ENCODE data around the gene RNF224. TPM values are rescaled to one million over a fixed set of nuclear protein-coding genes. Genes with fewer than 3 reads are reported as not detected.

The RNF224 gene
- total RNA-seq, 1 donor from 2014 or later = not detected

DNA sequence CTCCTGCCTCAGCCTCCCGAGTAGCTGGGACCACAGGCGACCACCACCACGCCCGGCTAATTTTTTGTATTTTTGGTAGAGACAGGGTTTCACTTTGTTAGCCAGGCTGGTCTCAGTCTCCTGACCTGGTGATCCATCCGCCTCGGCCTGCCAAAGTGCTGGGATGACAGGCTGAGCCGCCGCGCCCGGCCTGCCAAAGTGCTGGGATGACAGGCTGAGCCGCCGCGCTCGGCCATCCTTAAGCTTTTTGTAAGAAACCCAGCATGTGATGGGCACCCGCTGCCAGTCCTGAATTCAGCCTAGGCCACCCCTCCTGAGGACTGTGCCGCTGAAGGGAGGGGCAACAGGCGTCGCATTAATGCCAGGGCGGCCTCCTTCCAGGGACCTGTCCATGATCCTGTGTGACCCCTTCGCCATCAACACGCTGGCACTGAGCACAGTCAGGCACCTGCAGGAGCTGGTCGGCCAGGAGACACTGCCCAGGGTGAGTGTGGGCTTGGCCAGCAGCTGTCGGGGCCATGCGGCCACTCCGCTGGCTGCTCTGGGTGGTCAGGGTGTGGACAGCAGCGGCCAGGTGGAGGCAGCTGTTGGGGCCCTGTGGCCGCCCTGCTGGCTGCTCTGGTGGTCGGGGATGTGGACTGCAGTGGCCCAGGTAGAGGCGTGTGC lies 38.3 kb downstream of the RNF224 start:
- TF ChIP-seq, protein P1, sequence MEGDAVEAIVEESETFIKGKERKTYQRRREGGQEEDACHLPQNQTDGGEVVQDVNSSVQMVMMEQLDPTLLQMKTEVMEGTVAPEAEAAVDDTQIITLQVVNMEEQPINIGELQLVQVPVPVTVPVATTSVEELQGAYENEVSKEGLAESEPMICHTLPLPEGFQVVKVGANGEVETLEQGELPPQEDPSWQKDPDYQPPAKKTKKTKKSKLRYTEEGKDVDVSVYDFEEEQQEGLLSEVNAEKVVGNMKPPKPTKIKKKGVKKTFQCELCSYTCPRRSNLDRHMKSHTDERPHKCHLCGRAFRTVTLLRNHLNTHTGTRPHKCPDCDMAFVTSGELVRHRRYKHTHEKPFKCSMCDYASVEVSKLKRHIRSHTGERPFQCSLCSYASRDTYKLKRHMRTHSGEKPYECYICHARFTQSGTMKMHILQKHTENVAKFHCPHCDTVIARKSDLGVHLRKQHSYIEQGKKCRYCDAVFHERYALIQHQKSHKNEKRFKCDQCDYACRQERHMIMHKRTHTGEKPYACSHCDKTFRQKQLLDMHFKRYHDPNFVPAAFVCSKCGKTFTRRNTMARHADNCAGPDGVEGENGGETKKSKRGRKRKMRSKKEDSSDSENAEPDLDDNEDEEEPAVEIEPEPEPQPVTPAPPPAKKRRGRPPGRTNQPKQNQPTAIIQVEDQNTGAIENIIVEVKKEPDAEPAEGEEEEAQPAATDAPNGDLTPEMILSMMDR (IDR thresholded peaks at IDR 0.05; ENCODE audit: insufficient read depth, low read length, poor library complexity, severe bottlenecking) = no peak
- DNase-seq (ENCODE audit: low read depth) = no peak
- no peak overlapping the region for H3K4me3 ChIP-seq (ENCODE audit: low read depth, low read length)
- H3K27me3 ChIP-seq (ENCODE audit: control insufficient read depth, insufficient read depth, low read length) = no peaks in the 10 kb centered on the region
- H3K36me3 ChIP-seq (ENCODE audit: control insufficient read depth, insufficient read depth, low read length) = peaks cover 3% of the 10 kb centered on the region

DNA sequence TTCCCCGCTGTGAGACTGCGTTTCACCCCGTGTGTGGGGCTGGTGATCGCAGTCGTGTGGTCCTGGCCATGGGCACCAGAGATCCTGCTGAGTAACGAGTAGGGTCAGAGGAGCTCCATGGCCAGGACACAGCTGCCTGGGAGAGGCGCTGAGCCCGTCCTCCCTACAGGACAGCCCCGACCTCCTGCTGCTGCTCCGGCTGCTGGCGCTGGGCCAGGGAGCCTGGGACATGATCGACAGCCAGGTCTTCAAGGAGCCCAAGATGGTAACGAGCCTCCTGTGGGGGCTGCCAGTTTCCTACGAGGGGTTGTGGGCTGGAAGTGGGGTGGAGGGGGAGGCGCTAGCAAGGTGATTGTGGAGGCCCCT lies 38.8 kb downstream of the RNF224 start:
- Histone ChIP-seq H3K27me3 (ENCODE audit: control insufficient read depth, insufficient read depth, low read length) (no peaks in the 10 kb centered on the region), H3K4me3 (ENCODE audit: low read depth, low read length) (no peak overlapping the region), H3K36me3 (ENCODE audit: control insufficient read depth, insufficient read depth, low read length) (peaks cover 3% of the 10 kb centered on the region)
- TF ChIP-seq, protein P1 (IDR thresholded peaks at IDR 0.05; ENCODE audit: insufficient read depth, low read length, poor library complexity, severe bottlenecking) = no peak
- DNase-seq (ENCODE audit: low read depth) = no peak

DNA sequence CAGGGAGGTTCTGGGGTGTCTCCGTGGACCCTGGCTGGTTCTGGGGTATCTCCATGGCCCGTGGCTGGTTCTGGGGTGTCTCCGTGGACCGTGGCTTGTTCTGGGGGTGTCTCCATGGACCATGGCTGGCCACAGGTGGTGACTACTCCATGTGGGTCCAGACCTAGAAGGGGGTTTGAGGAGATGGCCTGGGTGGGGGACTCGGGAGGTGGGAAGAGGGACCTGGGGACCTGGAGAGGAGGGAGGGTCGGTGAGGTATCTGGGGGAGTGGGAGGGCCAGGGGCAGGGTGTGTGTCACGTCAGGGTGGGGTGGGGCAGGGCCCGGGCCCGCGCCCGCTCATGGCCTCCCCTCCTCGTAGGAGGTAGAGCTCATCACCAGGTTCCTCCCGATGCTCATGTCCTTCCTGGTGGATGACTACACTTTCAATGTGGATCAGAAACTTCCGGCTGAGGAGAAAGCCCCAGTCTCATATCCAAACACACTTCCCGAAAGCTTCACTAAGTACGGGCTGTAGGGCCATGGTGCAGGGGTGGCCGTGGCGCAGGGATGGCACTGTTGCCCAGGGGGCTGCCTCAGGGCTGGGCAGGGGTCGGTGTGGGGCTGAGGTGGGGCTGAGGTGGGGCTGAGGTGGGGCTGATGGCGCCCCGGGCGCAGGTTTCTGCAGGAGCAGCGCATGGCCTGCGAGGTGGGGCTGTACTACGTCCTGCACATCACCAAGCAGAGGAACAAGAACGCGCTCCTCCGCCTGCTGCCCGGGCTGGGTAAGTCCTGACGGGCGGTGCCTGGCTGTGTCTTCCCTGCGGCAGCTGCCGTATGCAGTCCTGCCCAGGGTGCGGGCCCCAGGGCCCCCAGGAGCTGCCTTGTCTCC lies 39.5 kb downstream of the RNF224 start:
- Histone ChIP-seq H3K4me3 (ENCODE audit: low read depth, low read length) (no peak overlapping the region), H3K36me3 (ENCODE audit: control insufficient read depth, insufficient read depth, low read length) (peaks cover 3% of the 10 kb centered on the region), H3K27me3 (ENCODE audit: control insufficient read depth, insufficient read depth, low read length) (no peaks in the 10 kb centered on the region)
- TF ChIP-seq, protein P1 (IDR thresholded peaks at IDR 0.05; ENCODE audit: insufficient read depth, low read length, poor library complexity, severe bottlenecking) = no peak
- no peak for DNase-seq (ENCODE audit: low read depth)

DNA sequence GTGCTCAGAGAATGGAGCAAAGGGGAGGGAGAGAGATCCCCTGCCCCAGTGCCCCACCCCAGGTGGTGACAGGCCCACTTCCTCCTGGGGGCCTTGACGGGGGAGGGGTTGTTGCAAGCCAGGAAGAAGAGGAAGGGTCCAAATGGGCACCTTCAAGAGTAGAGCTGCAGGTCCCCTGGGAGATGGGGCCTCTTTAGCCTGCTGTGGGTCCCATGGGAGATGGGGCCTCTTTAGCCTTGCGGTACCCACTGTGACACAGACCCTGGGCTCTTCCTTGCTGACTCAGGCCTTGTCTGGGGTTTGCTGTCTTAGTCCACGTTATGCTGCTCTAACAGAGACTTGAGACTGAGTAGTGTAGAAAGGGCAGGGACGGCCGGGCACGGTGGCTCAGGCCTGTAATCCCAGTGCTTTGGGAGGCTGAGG lies 40.6 kb downstream of the RNF224 start:
- Histone ChIP-seq H3K27me3 (ENCODE audit: control insufficient read depth, insufficient read depth, low read length) (no peaks in the 10 kb centered on the region), H3K4me3 (ENCODE audit: low read depth, low read length) (no peak overlapping the region), H3K36me3 (ENCODE audit: control insufficient read depth, insufficient read depth, low read length) (peaks cover 2% of the 10 kb centered on the region)
- DNase-seq (ENCODE audit: low read depth) = no peak
- TF ChIP-seq, protein P1 (IDR thresholded peaks at IDR 0.05; ENCODE audit: insufficient read depth, low read length, poor library complexity, severe bottlenecking) = no peak

DNA sequence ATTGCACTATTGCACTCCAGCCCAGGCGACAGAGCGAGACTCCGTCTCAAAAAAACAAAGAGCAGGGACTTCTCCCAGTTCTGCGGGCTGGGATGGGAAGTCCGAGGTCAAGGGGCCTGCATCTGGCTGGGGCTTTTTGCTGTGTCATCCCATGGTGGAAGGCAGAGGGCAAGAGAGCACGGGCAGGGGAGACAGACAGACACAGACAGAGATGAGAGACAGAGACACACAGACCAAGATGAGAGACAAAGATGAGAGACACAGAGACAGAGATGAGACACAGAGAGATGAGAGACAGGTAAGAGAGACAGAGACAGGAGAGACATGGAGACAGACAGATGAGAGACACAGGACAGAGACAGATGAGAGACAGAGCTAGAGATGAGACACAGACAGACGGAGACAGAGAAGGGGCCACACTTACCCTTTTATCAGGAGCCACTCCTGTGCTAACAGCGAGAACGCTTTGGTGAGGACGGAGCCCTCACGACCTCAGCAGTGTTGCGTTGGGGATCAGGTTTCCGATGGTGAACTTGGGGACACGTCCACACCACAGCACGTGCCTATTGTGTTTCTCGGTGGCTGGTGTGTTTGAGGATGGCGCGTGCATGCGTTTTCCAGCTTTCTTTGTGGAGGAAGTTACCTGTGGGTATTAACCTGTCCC lies 41.4 kb downstream of the RNF224 start:
- TF ChIP-seq, protein P1 (IDR thresholded peaks at IDR 0.05; ENCODE audit: insufficient read depth, low read length, poor library complexity, severe bottlenecking) = no peak
- H3K4me3 ChIP-seq (ENCODE audit: low read depth, low read length) = no peak overlapping the region
- DNase-seq (ENCODE audit: low read depth) = no peak
- no peaks in the 10 kb centered on the region for H3K27me3 ChIP-seq (ENCODE audit: control insufficient read depth, insufficient read depth, low read length)
- H3K36me3 ChIP-seq (ENCODE audit: control insufficient read depth, insufficient read depth, low read length) = peaks cover 1% of the 10 kb centered on the region

Measured in kidney epithelial cell (primary cell).